ES-I3 (cell line): ENCODE data around the gene CALHM6.

Experiments used
- H3K36me3 ChIP-seq: 2 replicates; pipeline ENCODE4 v1.6.1; 2013; ENCODE audit warnings: mild to moderate bottlenecking, low read length, control low read depth, moderate library complexity; ENCODE audit not compliant: insufficient read depth
- H3K4me1 ChIP-seq: 2 replicates; pipeline ENCODE4 v1.6.1; 2013; ENCODE audit warnings: mild to moderate bottlenecking, control low read depth, low read length; ENCODE audit not compliant: insufficient read depth
- H3K9ac ChIP-seq: 2 replicates; pipeline ENCODE4 v1.6.1; 2013; ENCODE audit warnings: low read depth, mild to moderate bottlenecking, low read length, moderate library complexity
- H3K9me3 ChIP-seq: 2 replicates; pipeline ENCODE4 v1.6.1; 2013; ENCODE audit warnings: mild to moderate bottlenecking, low read length, moderate library complexity; ENCODE audit not compliant: control insufficient read depth, insufficient read depth

The CALHM6 gene

DNA sequence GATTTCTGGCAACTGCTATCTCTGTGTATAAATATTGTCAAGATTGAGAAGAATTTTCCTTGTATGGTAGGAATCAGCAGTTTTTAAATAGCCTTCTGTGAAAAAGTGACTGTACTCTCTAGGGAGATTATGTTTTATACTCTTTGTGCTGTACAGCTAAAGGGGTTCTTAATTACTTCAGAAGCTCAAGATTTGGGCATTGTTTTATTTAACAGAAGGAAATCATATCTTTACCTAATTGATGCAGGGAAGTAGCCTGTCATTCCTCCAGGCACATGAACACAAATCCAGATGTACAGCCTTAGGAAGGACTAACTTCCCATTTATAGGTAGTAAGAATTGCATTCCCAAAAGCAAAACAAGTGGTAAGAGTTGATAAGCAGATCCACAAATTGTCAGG lies 51.6 kb downstream of the CALHM6 start:
- H3K9ac ChIP-seq, result no peak overlapping the region
- H3K36me3 ChIP-seq, result no peaks in the 10 kb centered on the region
- H3K9me3 ChIP-seq, result no peaks in the 10 kb centered on the region
- peaks cover 8% of the 10 kb centered on the region; the same call in 1 of the 2 replicates for H3K4me1 ChIP-seq
